COLO668 (cell line): ENCODE results near the gene ETFB.
"Not testable (repeated sequence)": the region's sequence is repeated elsewhere in the genome, so short reads cannot be mapped to it uniquely, and the experiment has no call there.

Experiments used
- DNase-seq: peaks from one replicate; lab custom pipeline; 2025; ENCODE audit not compliant: unreplicated experiment; lab: John Stamatoyannopoulos, UW

Gene ETFB

GRCh38 chr19:51365965-51366388 lies at the start of gene ETFB:
ETFB (minus strand) TSS chr19:51366388; CDS start chr19:51366326, 62 bp downstream.
- no peak for DNase-seq

- DNase-seq, result no peak
Observed at GRCh38 chr19:51415187-51415586, 49.0 kb upstream of the ETFB start.

- no peak for DNase-seq
Observed at GRCh38 chr19:51410950-51411748, 45.0 kb upstream of the ETFB start.

GRCh38 chr19:51407511-51408131 lies 41.4 kb upstream of the ETFB start:
- DNase-seq, result no peak

- no peak for DNase-seq
Observed at GRCh38 chr19:51402117-51402516, 35.9 kb upstream of the ETFB start.

GRCh38 chr19:51399936-51400335 lies 33.7 kb upstream of the ETFB start:
- not testable (repeated sequence) for DNase-seq

GRCh38 chr19:51399231-51399630 lies 33.0 kb upstream of the ETFB start:
- DNase-seq, result no peak

- no peak for DNase-seq
Observed at GRCh38 chr19:51398096-51398704, 32.0 kb upstream of the ETFB start.

- DNase-seq, result not testable (repeated sequence)
Observed at GRCh38 chr19:51397453-51397852, 31.3 kb upstream of the ETFB start.

GRCh38 chr19:51396175-51396574 lies 30.0 kb upstream of the ETFB start:
- no peak for DNase-seq

GRCh38 chr19:51394050-51394836 lies 28.1 kb upstream of the ETFB start:
- peak; percentile 67 for DNase-seq

GRCh38 chr19:51392701-51393100 lies 26.5 kb upstream of the ETFB start:
- no peak for DNase-seq

- no peak for DNase-seq
Observed at GRCh38 chr19:51391073-51391611, 25.0 kb upstream of the ETFB start.

- no peak for DNase-seq
Observed at GRCh38 chr19:51389143-51389542, 23.0 kb upstream of the ETFB start.

GRCh38 chr19:51387924-51388389 lies 21.8 kb upstream of the ETFB start, which contains the start of gene LIM2:
LIM2 (minus strand) TSS chr19:51387974; CDS start chr19:51387443, 531 bp downstream.
- no peak for DNase-seq

- no peak for DNase-seq
Observed at GRCh38 chr19:51386882-51387520, 20.8 kb upstream of the ETFB start.

GRCh38 chr19:51382004-51382403 lies 15.8 kb upstream of the ETFB start:
- no peak for DNase-seq

GRCh38 chr19:51380379-51380778 lies 14.2 kb upstream of the ETFB start:
- DNase-seq, result no peak

GRCh38 chr19:51377422-51377821 lies 11.2 kb upstream of the ETFB start:
- no peak for DNase-seq

GRCh38 chr19:51375504-51376221 lies 9.5 kb upstream of the ETFB start:
- no peak for DNase-seq
